Lower lobe of right lung (tissue), 2 donors: ENCODE results near the gene CCR6. TPM values are rescaled to one million over a fixed set of nuclear protein-coding genes. Genes with fewer than 3 reads are reported as not detected.
"Not testable (repeated sequence)": the region's sequence is repeated elsewhere in the genome, so short reads cannot be mapped to it uniquely, and the experiment has no call there.

Experiments used
- ATAC-seq, 2 donors: fragments of 200-7000 bp; cut with Tn5 transposase; one replicate each; pipeline ENCODE4 v1.9.1; 2020 to 2022; ENCODE audit warnings: mild to moderate bottlenecking in 2 of 2, moderate library complexity in 2 of 2
- DNase-seq: peaks from one replicate; pipeline ENCODE4 v3.0.0-alpha.2; 2020
- H3K27ac ChIP-seq: fragments of 200-600 bp; one replicate; pipeline ENCODE4 v1.8.0; 2022
- H3K27me3 ChIP-seq: fragments of 200-600 bp; one replicate; pipeline ENCODE4 v1.8.0; 2022; ENCODE audit warnings: low read depth
- H3K36me3 ChIP-seq: fragments of 200-600 bp; one replicate; pipeline ENCODE4 v1.8.0; 2022; ENCODE audit warnings: mild to moderate bottlenecking
- H3K4me1 ChIP-seq: fragments of 200-600 bp; one replicate; pipeline ENCODE4 v1.8.0; 2022
- H3K4me3 ChIP-seq: fragments of 200-600 bp; one replicate; pipeline ENCODE4 v1.8.0; 2022; ENCODE audit warnings: mild to moderate bottlenecking
- H3K9me3 ChIP-seq: fragments of 200-600 bp; one replicate; pipeline ENCODE4 v1.8.0; 2022
- CTCF ChIP-seq: fragments of 200-600 bp; IDR thresholded peaks from one replicate; pipeline ENCODE4 v1.8.0; 2022; ENCODE audit warnings: antibody characterized with exemption, mild to moderate bottlenecking
- intact Hi-C: fragments of 100-400 bp; cut with DNase I; formaldehyde crosslinking; loops from one replicate; pipeline ENCODE4 v1.11.0; 2022
- total RNA-seq: library from RNA; stranded (reverse); fragmentation: NEBNext Ultra II Directional; extraction: Animal tissue kit (Norgen Biotek cat#: 25700); gene quantifications from one replicate; pipeline ENCODE4 v1.2.1, GENCODE V29; 2021
- donor health status: DM: no; HTN: yes; CAD: no; lungs with severe emphysema.

Gene CCR6
- total RNA-seq, 1 donor from 2014 or later, result 0.83 TPM

DNA sequence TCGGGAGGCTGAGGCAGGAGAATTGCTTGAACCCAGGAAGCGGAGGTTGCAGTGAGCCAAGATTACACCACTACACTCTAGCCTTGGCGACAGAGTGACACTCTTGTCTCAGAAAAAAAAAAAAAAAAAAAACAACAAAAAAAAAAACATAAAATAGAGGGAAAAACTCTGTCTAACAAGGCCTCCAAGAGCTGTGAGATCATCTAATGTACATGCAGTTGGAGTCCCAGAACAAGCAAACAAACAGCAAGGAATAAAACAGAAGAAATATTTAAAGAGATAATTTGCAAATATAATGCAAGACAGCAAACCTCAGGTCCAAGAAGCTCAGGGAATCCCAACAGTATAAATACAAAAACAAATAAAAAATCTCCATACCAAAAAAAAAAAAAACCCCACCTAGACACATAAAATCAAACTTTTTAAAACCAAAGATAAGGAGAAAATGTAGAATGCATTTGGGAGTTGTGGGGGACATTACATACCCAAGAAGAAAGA is 35.0 kb upstream of the CCR6 start:
- Histone ChIP-seq H3K4me3 (no peak overlapping the region), H3K27ac (no peak overlapping the region), H3K27me3 (no peaks in the 10 kb centered on the region), H3K9me3 (no peaks in the 10 kb centered on the region), H3K4me1 (no peaks in the 10 kb centered on the region), H3K36me3 (no peaks in the 10 kb centered on the region)
- ATAC-seq (no peak), DNase-seq (no peak)
- intact Hi-C loops, result no loop called here
- no peak for TF ChIP-seq CTCF

- H3K27me3 ChIP-seq, H3K27ac ChIP-seq, H3K9me3 ChIP-seq, H3K4me1 ChIP-seq, H3K36me3 ChIP-seq, ATAC-seq, H3K4me3 ChIP-seq, DNase-seq, intact Hi-C loops: not testable (repeated sequence)
Observed at GRCh38 chr6:167088741-167089140, 34.2 kb upstream of the CCR6 start.

- H3K27ac ChIP-seq, result no peak overlapping the region
- H3K9me3 ChIP-seq, result no peaks in the 10 kb centered on the region
- intact Hi-C loops, result no loop called here
- no peak for TF ChIP-seq CTCF
- H3K4me1 ChIP-seq, result no peaks in the 10 kb centered on the region
- no peaks in the 10 kb centered on the region for H3K27me3 ChIP-seq
- ATAC-seq (no peak), DNase-seq (no peak)
- no peaks in the 10 kb centered on the region for H3K36me3 ChIP-seq
- H3K4me3 ChIP-seq, result no peak overlapping the region
Observed at GRCh38 chr6:167089243-167090142, 33.4 kb upstream of the CCR6 start.

- Histone ChIP-seq H3K9me3 (no peaks in the 10 kb centered on the region), H3K27me3 (no peaks in the 10 kb centered on the region), H3K4me1 (no peaks in the 10 kb centered on the region), H3K4me3 (no peak overlapping the region), H3K36me3 (no peaks in the 10 kb centered on the region), H3K27ac (no peak overlapping the region)
- no peak for DNase-seq
- intact Hi-C loops, result no loop called here
- no peak for ATAC-seq
- no peak for TF ChIP-seq CTCF
Observed at GRCh38 chr6:167090171-167090570, 32.7 kb upstream of the CCR6 start.

- TF ChIP-seq CTCF, result no peak
- DNase-seq (no peak), ATAC-seq (peak; percentile 25 to 34)
- Histone ChIP-seq H3K27me3 (no peaks in the 10 kb centered on the region), H3K9me3 (no peaks in the 10 kb centered on the region), H3K4me3 (no peak overlapping the region), H3K4me1 (no peaks in the 10 kb centered on the region), H3K27ac (peak overlapping the region; percentile 34), H3K36me3 (no peaks in the 10 kb centered on the region)
- intact Hi-C loops, result no loop called here
Observed at GRCh38 chr6:167091026-167091804, 31.7 kb upstream of the CCR6 start.

GRCh38 chr6:167091805-167092107 is 31.1 kb upstream of the CCR6 start:
- Histone ChIP-seq H3K27ac (no peak overlapping the region), H3K27me3 (no peaks in the 10 kb centered on the region), H3K36me3 (no peaks in the 10 kb centered on the region), H3K4me1 (no peaks in the 10 kb centered on the region), H3K9me3 (no peaks in the 10 kb centered on the region), H3K4me3 (no peak overlapping the region)
- no peak for ATAC-seq
- no peak for DNase-seq
- intact Hi-C loops, result no loop called here
- TF ChIP-seq CTCF, result no peak
